Astrocyte (in vitro differentiated cells and primary cell): ENCODE measurements around the gene PRR5L. TPM values are rescaled to one million over a fixed set of nuclear protein-coding genes. Genes with fewer than 3 reads are reported as not detected.
A peak's percentile ranks its signal among the peaks of the same experiment; 100 is the strongest.

ENCODE experiments used
- DNase-seq: peaks from one replicate; pipeline ENCODE4 v3.0.0-alpha.2; 2010; ENCODE audit warnings: low read depth
- FAIRE-seq: peaks from 2 replicates; lab custom pipeline; 2011; peaks lifted over from hg19 to GRCh38; lab: Jason Lieb, UNC
- H2AFZ ChIP-seq: 2 replicates; pipeline ENCODE4 v1.6.0; 2012; ENCODE audit warnings: low read depth, low read length, inconsistent platforms
- H3K27ac ChIP-seq: 2 replicates; pipeline ENCODE4 v1.5.1; 2011; ENCODE audit warnings: low read depth, low read length, inconsistent platforms
- H3K27me3 ChIP-seq: 2 replicates; pipeline ENCODE4 v1.6.0; 2011; ENCODE audit warnings: low read length, inconsistent platforms; ENCODE audit not compliant: insufficient read depth
- H3K36me3 ChIP-seq: 2 replicates; pipeline ENCODE4 v1.5.1; 2011; ENCODE audit warnings: low read length, inconsistent platforms; ENCODE audit not compliant: insufficient read depth
- H3K4me1 ChIP-seq: 2 replicates; pipeline ENCODE4 v1.5.1; 2011; ENCODE audit warnings: low read length, inconsistent platforms; ENCODE audit not compliant: insufficient read depth
- H3K4me2 ChIP-seq: 2 replicates; pipeline ENCODE4 v1.6.0; 2012; ENCODE audit warnings: low read length, inconsistent platforms
- H3K4me3 ChIP-seq: 2 replicates; pipeline ENCODE4 v1.5.1; 2011; ENCODE audit warnings: low read depth, mild to moderate bottlenecking, low read length, inconsistent platforms; ENCODE audit not compliant: insufficient read depth
- H3K79me2 ChIP-seq: 2 replicates; pipeline ENCODE4 v1.6.0; 2012; ENCODE audit warnings: mild to moderate bottlenecking, low read length, inconsistent platforms; ENCODE audit not compliant: insufficient read depth
- H3K9ac ChIP-seq: 2 replicates; pipeline ENCODE4 v1.6.0; 2012; ENCODE audit warnings: mild to moderate bottlenecking, low read length, inconsistent platforms
- H3K9me3 ChIP-seq: 2 replicates; pipeline ENCODE4 v1.5.1; 2012; ENCODE audit warnings: low read depth, mild to moderate bottlenecking, low read length, inconsistent platforms; ENCODE audit not compliant: insufficient read depth
- H4K20me1 ChIP-seq: 2 replicates; pipeline ENCODE4 v1.6.0; 2012; ENCODE audit warnings: low read length, inconsistent platforms; ENCODE audit not compliant: insufficient read depth
- H3K27ac Mint-ChIP-seq: one replicate; pipeline ENCODE4 v1.8.0; 2021; ENCODE audit warnings: mild to moderate bottlenecking, mixed read lengths; ENCODE audit not compliant: unreplicated experiment
- H3K27me3 Mint-ChIP-seq: one replicate; pipeline ENCODE4 v1.8.0; 2021; ENCODE audit warnings: low read depth, mixed read lengths; ENCODE audit not compliant: unreplicated experiment
- H3K36me3 Mint-ChIP-seq: one replicate; pipeline ENCODE4 v1.8.0; 2021; ENCODE audit warnings: low read depth, mixed read lengths; ENCODE audit not compliant: unreplicated experiment
- H3K4me1 Mint-ChIP-seq: one replicate; pipeline ENCODE4 v1.8.0; 2021; ENCODE audit warnings: low read depth, mixed read lengths; ENCODE audit not compliant: unreplicated experiment
- H3K4me3 Mint-ChIP-seq: one replicate; pipeline ENCODE4 v1.8.0; 2021; ENCODE audit warnings: mild to moderate bottlenecking, moderate library complexity, mixed read lengths; ENCODE audit not compliant: unreplicated experiment
- H3K9me3 Mint-ChIP-seq: one replicate; pipeline ENCODE4 v1.8.0; 2021; ENCODE audit warnings: mild to moderate bottlenecking, mixed read lengths; ENCODE audit not compliant: unreplicated experiment
- CTCF ChIP-seq: IDR thresholded peaks from 2 replicates; pipeline ENCODE4 v1.5.1; 2011; ENCODE audit warnings: low read depth, mild to moderate bottlenecking, inconsistent platforms, low read length, moderate library complexity; ENCODE audit not compliant: insufficient read depth
- EZH2 ChIP-seq: IDR thresholded peaks from 2 replicates; pipeline ENCODE4 v1.6.1; 2012; ENCODE audit warnings: mild to moderate bottlenecking, low read length, inconsistent platforms; ENCODE audit not compliant: insufficient read depth
- total RNA-seq: library from RNA; stranded (reverse); gene quantifications from 2 replicates; pipeline ENCODE4 v1.2.1, GENCODE V29; 2021

The PRR5L gene
- total RNA-seq, 1 donor from 2014 or later = 55.6 TPM

- no peak overlapping the region for H3K4me3 Mint-ChIP-seq
- Histone ChIP-seq H3K4me3 (no peak overlapping the region), H3K4me2 (no peak overlapping the region), H3K9me3 (no peaks in the 10 kb centered on the region), H3K27me3 (no peaks in the 10 kb centered on the region), H4K20me1 (no peaks in the 10 kb centered on the region), H3K36me3 (no peaks in the 10 kb centered on the region), H3K79me2 (no peaks in the 10 kb centered on the region), H3K4me1 (peaks cover 10% of the 10 kb centered on the region), H2AFZ (no peak overlapping the region), H3K27ac (no peak overlapping the region), H3K9ac (no peak overlapping the region)
- H3K27ac Mint-ChIP-seq = no peak overlapping the region
- no peaks in the 10 kb centered on the region for H3K9me3 Mint-ChIP-seq
- peaks cover 12% of the 10 kb centered on the region for H3K4me1 Mint-ChIP-seq
- DNase-seq = no peak
- TF ChIP-seq EZH2 (no peak), CTCF (no peak)
- no peaks in the 10 kb centered on the region for H3K36me3 Mint-ChIP-seq
- no peak for FAIRE-seq
- peaks cover 4% of the 10 kb centered on the region for H3K27me3 Mint-ChIP-seq
These were observed 56.8 kb downstream of the PRR5L start for GRCh38 chr11:36352922-36353321.

- Histone ChIP-seq H3K4me1 (peaks cover 10% of the 10 kb centered on the region), H3K27ac (no peak overlapping the region), H3K36me3 (no peaks in the 10 kb centered on the region), H3K4me2 (peak overlapping the region; percentile 40), H3K4me3 (no peak overlapping the region), H3K79me2 (no peaks in the 10 kb centered on the region), H4K20me1 (no peaks in the 10 kb centered on the region), H3K9ac (no peak overlapping the region), H3K9me3 (no peaks in the 10 kb centered on the region), H3K27me3 (no peaks in the 10 kb centered on the region), H2AFZ (no peak overlapping the region)
- FAIRE-seq (peak; percentile 95), DNase-seq (peak; percentile 92)
- Mint-ChIP-seq H3K36me3 (no peaks in the 10 kb centered on the region), H3K27me3 (peaks cover 4% of the 10 kb centered on the region), H3K4me3 (no peak overlapping the region), H3K27ac (no peak overlapping the region), H3K4me1 (peaks cover 12% of the 10 kb centered on the region), H3K9me3 (no peaks in the 10 kb centered on the region)
- no peak for TF ChIP-seq EZH2
- TF ChIP-seq CTCF = no peak
These were observed 58.3 kb downstream of the PRR5L start for GRCh38 chr11:36354221-36355003.

GRCh38 chr11:36356201-36356600 lies 60.1 kb downstream of the PRR5L start:
- H3K27me3 ChIP-seq = no peaks in the 10 kb centered on the region
- Mint-ChIP-seq H3K4me3 (no peak overlapping the region), H3K27me3 (peaks cover 4% of the 10 kb centered on the region), H3K4me1 (peaks cover 19% of the 10 kb centered on the region), H3K9me3 (no peaks in the 10 kb centered on the region), H3K27ac (no peak overlapping the region), H3K36me3 (no peaks in the 10 kb centered on the region)
- H3K4me2 ChIP-seq = no peak overlapping the region
- TF ChIP-seq EZH2 (no peak), CTCF (no peak)
- H2AFZ ChIP-seq = no peak overlapping the region
- no peak overlapping the region for H3K27ac ChIP-seq
- no peaks in the 10 kb centered on the region for H3K79me2 ChIP-seq
- no peaks in the 10 kb centered on the region for H3K9me3 ChIP-seq
- H3K9ac ChIP-seq = no peak overlapping the region
- FAIRE-seq (no peak), DNase-seq (peak; percentile 18)
- no peak overlapping the region for H3K4me3 ChIP-seq
- no peaks in the 10 kb centered on the region for H4K20me1 ChIP-seq
- H3K36me3 ChIP-seq = no peaks in the 10 kb centered on the region
- peaks cover 10% of the 10 kb centered on the region for H3K4me1 ChIP-seq
